Lung (tissue), 12 donors: Measurements from ENCODE around the gene MRTFA. TPM values are rescaled to one million over a fixed set of nuclear protein-coding genes. Genes with fewer than 3 reads are reported as not detected.
A peak's percentile ranks its signal among the peaks of the same experiment; 100 is the strongest.

Experiments used
- ATAC-seq: fragments of 200-7000 bp; cut with Tn5 transposase; one replicate; pipeline ENCODE4 v1.9.1; 2020; ENCODE audit warnings: moderate number of reproducible peaks; ENCODE audit not compliant: insufficient read depth, low FRiP score
- DNase-seq, 3 donors: peaks; one replicate each; pipeline ENCODE4 v3.0.0-alpha.2; 2013 to 2017
- H3K27ac ChIP-seq, 2 donors: one replicate each; pipeline ENCODE4 v1.5.1; 2013; ENCODE audit warnings: mild to moderate bottlenecking in 2 of 2, moderate library complexity in 2 of 2, control low read depth in 1 of 2, inconsistent platforms in 1 of 2, low read depth in 1 of 2, low read length in 1 of 2
- H3K27me3 ChIP-seq, 3 donors: one replicate each; pipeline ENCODE4 v1.5.1; 2013; ENCODE audit warnings: low read length in 2 of 3; ENCODE audit not compliant: control insufficient read depth in 3 of 3, insufficient read depth in 3 of 3
- H3K36me3 ChIP-seq, 4 donors: one replicate each; pipeline ENCODE4 v1.5.1; 2013; ENCODE audit warnings: low read length in 4 of 4, mild to moderate bottlenecking in 1 of 4, moderate library complexity in 1 of 4; ENCODE audit not compliant: control insufficient read depth in 4 of 4, insufficient read depth in 4 of 4
- H3K4me1 ChIP-seq, 5 donors: one replicate each; pipeline ENCODE4 v1.5.1; 2013; ENCODE audit warnings: low read length in 5 of 5, mild to moderate bottlenecking in 2 of 5, moderate library complexity in 1 of 5; ENCODE audit not compliant: control insufficient read depth in 5 of 5, insufficient read depth in 5 of 5
- H3K4me3 ChIP-seq: one replicate; pipeline ENCODE4 v1.5.1; 2013; ENCODE audit warnings: mild to moderate bottlenecking, control low read depth, moderate library complexity
- H3K9ac ChIP-seq, 2 donors: one replicate each; pipeline ENCODE4 v1.5.1; 2013; ENCODE audit warnings: low read length in 2 of 2, control low read depth in 1 of 2; ENCODE audit not compliant: insufficient read depth in 1 of 2
- H3K9me3 ChIP-seq, 4 donors: one replicate each; pipeline ENCODE4 v1.5.1; 2013; ENCODE audit warnings: low read length in 3 of 4, mild to moderate bottlenecking in 1 of 4, moderate library complexity in 1 of 4; ENCODE audit not compliant: control insufficient read depth in 4 of 4, insufficient read depth in 3 of 4
- CTCF ChIP-seq: IDR thresholded peaks from 2 replicates; pipeline ENCODE4 v1.5.1; 2012; ENCODE audit warnings: mild to moderate bottlenecking; ENCODE audit errors: control extremely low read depth, extremely low read depth
- WGBS, 2 donors: extraction: QIAGEN DNeasy Blood & Tissue Kit; methylation state at CpG; one replicate each; pipeline ENCODE4 v1.1.7; 2013; 5-methylcytosine and 5-hydroxymethylcytosine counted together
- polyA plus RNA-seq, 2 donors: library from polyadenylated mRNA; stranded (reverse); fragments of 200-250 nt; gene quantifications; one replicate each; pipeline ENCODE4 v1.2.1, GENCODE V29; 2013
- total RNA-seq, 2 donors: library from RNA; depleted of rRNA in 1 of 2; stranded (reverse); fragments of >200 nt in 1 of 2; gene quantifications; one replicate each; pipeline ENCODE4 v1.2.1, GENCODE V29; 2014 to 2021
- donor health status: control.
- donor health status: control.
- donor health status: Bipolar disorder and iron deficiency.
- donor health status: healthy.
- donor health status: DM: yes; HTN: yes; CAD: no.

The MRTFA gene
- total and polyA plus RNA-seq, 4 donors: 26.3 to 64.0 (median 40.1) TPM

- peak overlapping the region in 1 of 2 donors; percentile 9 for H3K27ac ChIP-seq
- no peaks in the 10 kb centered on the region for H3K9me3 ChIP-seq
- H3K36me3 ChIP-seq: peaks cover 0 to 2% (median 0%) of the 10 kb centered on the region in 4 donors
- no peaks in the 10 kb centered on the region for H3K27me3 ChIP-seq
- H3K4me1 ChIP-seq: peaks cover 7 to 33% (median 18%) of the 10 kb centered on the region in 5 donors
- no peak for TF ChIP-seq CTCF
- ATAC-seq (no peak), DNase-seq (peak; percentile 35 to 75 (median 71))
- no peak overlapping the region for H3K9ac ChIP-seq
- no peak overlapping the region for H3K4me3 ChIP-seq
Measured at GRCh38 chr22:40449676-40450035, 186.9 kb downstream of the MRTFA start.

- H3K4me3 ChIP-seq: no peak overlapping the region
- H3K27me3 ChIP-seq: no peaks in the 10 kb centered on the region
- ATAC-seq (no peak), DNase-seq (no peak)
- no peaks in the 10 kb centered on the region for H3K9me3 ChIP-seq
- no peak for TF ChIP-seq CTCF
- no peak overlapping the region for H3K9ac ChIP-seq
- WGBS, 2 donors: 67 to 68% methylated on average over 1 of the region's 1 CpG
- peaks cover 5 to 22% (median 18%) of the 10 kb centered on the region in 5 donors for H3K4me1 ChIP-seq
- H3K36me3 ChIP-seq: peaks cover 0 to 2% (median 0%) of the 10 kb centered on the region in 4 donors
- no peak overlapping the region for H3K27ac ChIP-seq
Measured at GRCh38 chr22:40446203-40446602, 190.3 kb downstream of the MRTFA start.

GRCh38 chr22:40444178-40444831, 192.2 kb downstream of the MRTFA start:
- H3K36me3 ChIP-seq: no peaks in the 10 kb centered on the region
- peaks cover 3 to 16% (median 10%) of the 10 kb centered on the region in 5 donors for H3K4me1 ChIP-seq
- WGBS, 2 donors: 37 to 78% methylated on average over 7 of the region's 7 CpGs
- H3K4me3 ChIP-seq: no peak overlapping the region
- H3K9me3 ChIP-seq: no peaks in the 10 kb centered on the region
- no peak for ATAC-seq
- no peak for TF ChIP-seq CTCF
- no peak overlapping the region for H3K9ac ChIP-seq
- no peaks in the 10 kb centered on the region for H3K27me3 ChIP-seq
- no peak for DNase-seq
- no peak overlapping the region for H3K27ac ChIP-seq

GRCh38 chr22:40443732-40444131, 192.8 kb downstream of the MRTFA start:
- no peak for TF ChIP-seq CTCF
- H3K27me3 ChIP-seq: no peaks in the 10 kb centered on the region
- no peak for DNase-seq
- no peaks in the 10 kb centered on the region for H3K9me3 ChIP-seq
- ATAC-seq: no peak
- WGBS, 2 donors: 34 to 84% methylated on average over 4 of the region's 4 CpGs
- H3K4me1 ChIP-seq: peaks cover 3 to 16% (median 9%) of the 10 kb centered on the region in 5 donors
- H3K9ac ChIP-seq: no peak overlapping the region
- peak overlapping the region in 1 of 2 donors; percentile 10 for H3K27ac ChIP-seq
- no peak overlapping the region for H3K4me3 ChIP-seq
- no peaks in the 10 kb centered on the region for H3K36me3 ChIP-seq
